ENCODE measurements around the gene DUOXA2.

Gene DUOXA2

GRCh38 chr15:45088801-45089711 is 25.1 kb upstream of the DUOXA2 start:
- no peaks in the 10 kb centered on the region for H4K20me1 ChIP-seq (ENCODE audit: insufficient read depth, low read length, poor library complexity, severe bottlenecking)
- no peak overlapping the region for H3K4me3 ChIP-seq (ENCODE audit: low read length, poor library complexity, severe bottlenecking)
- H3K27me3 ChIP-seq (ENCODE audit: insufficient read depth, low read length, poor library complexity, severe bottlenecking): no peaks in the 10 kb centered on the region
- H3K4me2 ChIP-seq (ENCODE audit: low read depth, low read length, poor library complexity, severe bottlenecking): no peak overlapping the region
- no peaks in the 10 kb centered on the region for H3K9me2 ChIP-seq (replicated peaks; ENCODE audit: low read depth, low read length)
- H3K9me3 ChIP-seq (ENCODE audit: insufficient read depth, low read depth, low read length): no peaks in the 10 kb centered on the region
- TF ChIP-seq EZH2phosphoT487 (IDR thresholded peaks at IDR 0.05; ENCODE audit: borderline replicate concordance) (no peak), CTCF (conservative IDR thresholded peaks at IDR 0.05; ENCODE audit: low read length) (no peak)
- H3K36me3 ChIP-seq (ENCODE audit: insufficient read depth, low read length): no peaks in the 10 kb centered on the region
- H3F3A ChIP-seq (ENCODE audit: low read depth): no peaks in the 10 kb centered on the region
- no peaks in the 10 kb centered on the region for H3K79me2 ChIP-seq (ENCODE audit: insufficient read depth, low read length)
- H3K4me1 ChIP-seq (ENCODE audit: insufficient read depth, low read length, poor library complexity, severe bottlenecking): no peaks in the 10 kb centered on the region
- H2AFZ ChIP-seq (ENCODE audit: low read length): no peak overlapping the region
- H3K9ac ChIP-seq (ENCODE audit: low read depth, low read length, poor library complexity, severe bottlenecking): no peak overlapping the region

- H3F3A ChIP-seq (ENCODE audit: low read depth): no peaks in the 10 kb centered on the region
- H3K4me1 ChIP-seq (ENCODE audit: insufficient read depth, low read length, poor library complexity, severe bottlenecking): no peaks in the 10 kb centered on the region
- H3K27me3 ChIP-seq (ENCODE audit: insufficient read depth, low read length, poor library complexity, severe bottlenecking): no peaks in the 10 kb centered on the region
- H2AFZ ChIP-seq (ENCODE audit: low read length): no peak overlapping the region
- H3K9ac ChIP-seq (ENCODE audit: low read depth, low read length, poor library complexity, severe bottlenecking): no peak overlapping the region
- no peak overlapping the region for H3K4me2 ChIP-seq (ENCODE audit: low read depth, low read length, poor library complexity, severe bottlenecking)
- no peaks in the 10 kb centered on the region for H3K9me3 ChIP-seq (ENCODE audit: insufficient read depth, low read depth, low read length)
- TF ChIP-seq EZH2phosphoT487 (IDR thresholded peaks at IDR 0.05; ENCODE audit: borderline replicate concordance) (no peak), CTCF (conservative IDR thresholded peaks at IDR 0.05; ENCODE audit: low read length) (no peak)
- no peaks in the 10 kb centered on the region for H4K20me1 ChIP-seq (ENCODE audit: insufficient read depth, low read length, poor library complexity, severe bottlenecking)
- H3K9me2 ChIP-seq (replicated peaks; ENCODE audit: low read depth, low read length): no peaks in the 10 kb centered on the region
- H3K79me2 ChIP-seq (ENCODE audit: insufficient read depth, low read length): no peaks in the 10 kb centered on the region
- H3K4me3 ChIP-seq (ENCODE audit: low read length, poor library complexity, severe bottlenecking): no peak overlapping the region
- no peaks in the 10 kb centered on the region for H3K36me3 ChIP-seq (ENCODE audit: insufficient read depth, low read length)
Measured at GRCh38 chr15:45089712-45090373, 24.3 kb upstream of the DUOXA2 start.

- Histone ChIP-seq H3K4me1 (ENCODE audit: insufficient read depth, low read length, poor library complexity, severe bottlenecking) (no peaks in the 10 kb centered on the region), H3K27me3 (ENCODE audit: insufficient read depth, low read length, poor library complexity, severe bottlenecking) (no peaks in the 10 kb centered on the region), H4K20me1 (ENCODE audit: insufficient read depth, low read length, poor library complexity, severe bottlenecking) (no peaks in the 10 kb centered on the region), H3K79me2 (ENCODE audit: insufficient read depth, low read length) (no peaks in the 10 kb centered on the region), H3K4me3 (ENCODE audit: low read length, poor library complexity, severe bottlenecking) (no peak overlapping the region), H3K9ac (ENCODE audit: low read depth, low read length, poor library complexity, severe bottlenecking) (no peak overlapping the region), H3K9me2 (replicated peaks; ENCODE audit: low read depth, low read length) (no peaks in the 10 kb centered on the region), H3F3A (ENCODE audit: low read depth) (no peaks in the 10 kb centered on the region), H3K4me2 (ENCODE audit: low read depth, low read length, poor library complexity, severe bottlenecking) (no peak overlapping the region), H3K36me3 (ENCODE audit: insufficient read depth, low read length) (no peaks in the 10 kb centered on the region), H2AFZ (ENCODE audit: low read length) (no peak overlapping the region), H3K9me3 (ENCODE audit: insufficient read depth, low read depth, low read length) (no peaks in the 10 kb centered on the region)
- TF ChIP-seq CTCF (conservative IDR thresholded peaks at IDR 0.05; ENCODE audit: low read length): no peak
- TF ChIP-seq EZH2phosphoT487 (IDR thresholded peaks at IDR 0.05; ENCODE audit: borderline replicate concordance): no peak
Measured at GRCh38 chr15:45091161-45091560, 23.0 kb upstream of the DUOXA2 start.
